Measurements from ENCODE around the gene C11orf52. TPM values are rescaled to one million over a fixed set of nuclear protein-coding genes. Genes with fewer than 3 reads are reported as not detected.

C11orf52 gene
- total and polyA plus RNA-seq, 2 of the 13 experiments (the other 11 are each of a cell fraction or from before 2014, with no cell fraction given) = 7.4 to 11.0 TPM

DNA sequence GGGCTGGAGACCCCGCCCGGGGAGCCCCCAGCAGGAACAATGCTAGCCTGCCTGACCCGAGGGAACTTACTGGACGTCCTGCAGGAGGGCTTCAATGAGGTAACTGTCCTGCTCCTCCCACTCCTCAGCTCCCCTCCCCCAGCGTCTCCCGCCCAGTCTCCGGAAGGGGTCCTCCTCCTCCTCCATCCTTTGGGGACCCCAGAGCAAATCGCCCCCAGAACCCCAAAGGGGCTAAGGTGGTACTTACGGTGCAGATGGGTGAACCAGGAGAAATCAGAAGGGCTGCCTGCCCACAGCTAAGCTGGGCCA, 18.7 kb downstream of the C11orf52 start (continued):
- TF ChIP-seq, protein P1, sequence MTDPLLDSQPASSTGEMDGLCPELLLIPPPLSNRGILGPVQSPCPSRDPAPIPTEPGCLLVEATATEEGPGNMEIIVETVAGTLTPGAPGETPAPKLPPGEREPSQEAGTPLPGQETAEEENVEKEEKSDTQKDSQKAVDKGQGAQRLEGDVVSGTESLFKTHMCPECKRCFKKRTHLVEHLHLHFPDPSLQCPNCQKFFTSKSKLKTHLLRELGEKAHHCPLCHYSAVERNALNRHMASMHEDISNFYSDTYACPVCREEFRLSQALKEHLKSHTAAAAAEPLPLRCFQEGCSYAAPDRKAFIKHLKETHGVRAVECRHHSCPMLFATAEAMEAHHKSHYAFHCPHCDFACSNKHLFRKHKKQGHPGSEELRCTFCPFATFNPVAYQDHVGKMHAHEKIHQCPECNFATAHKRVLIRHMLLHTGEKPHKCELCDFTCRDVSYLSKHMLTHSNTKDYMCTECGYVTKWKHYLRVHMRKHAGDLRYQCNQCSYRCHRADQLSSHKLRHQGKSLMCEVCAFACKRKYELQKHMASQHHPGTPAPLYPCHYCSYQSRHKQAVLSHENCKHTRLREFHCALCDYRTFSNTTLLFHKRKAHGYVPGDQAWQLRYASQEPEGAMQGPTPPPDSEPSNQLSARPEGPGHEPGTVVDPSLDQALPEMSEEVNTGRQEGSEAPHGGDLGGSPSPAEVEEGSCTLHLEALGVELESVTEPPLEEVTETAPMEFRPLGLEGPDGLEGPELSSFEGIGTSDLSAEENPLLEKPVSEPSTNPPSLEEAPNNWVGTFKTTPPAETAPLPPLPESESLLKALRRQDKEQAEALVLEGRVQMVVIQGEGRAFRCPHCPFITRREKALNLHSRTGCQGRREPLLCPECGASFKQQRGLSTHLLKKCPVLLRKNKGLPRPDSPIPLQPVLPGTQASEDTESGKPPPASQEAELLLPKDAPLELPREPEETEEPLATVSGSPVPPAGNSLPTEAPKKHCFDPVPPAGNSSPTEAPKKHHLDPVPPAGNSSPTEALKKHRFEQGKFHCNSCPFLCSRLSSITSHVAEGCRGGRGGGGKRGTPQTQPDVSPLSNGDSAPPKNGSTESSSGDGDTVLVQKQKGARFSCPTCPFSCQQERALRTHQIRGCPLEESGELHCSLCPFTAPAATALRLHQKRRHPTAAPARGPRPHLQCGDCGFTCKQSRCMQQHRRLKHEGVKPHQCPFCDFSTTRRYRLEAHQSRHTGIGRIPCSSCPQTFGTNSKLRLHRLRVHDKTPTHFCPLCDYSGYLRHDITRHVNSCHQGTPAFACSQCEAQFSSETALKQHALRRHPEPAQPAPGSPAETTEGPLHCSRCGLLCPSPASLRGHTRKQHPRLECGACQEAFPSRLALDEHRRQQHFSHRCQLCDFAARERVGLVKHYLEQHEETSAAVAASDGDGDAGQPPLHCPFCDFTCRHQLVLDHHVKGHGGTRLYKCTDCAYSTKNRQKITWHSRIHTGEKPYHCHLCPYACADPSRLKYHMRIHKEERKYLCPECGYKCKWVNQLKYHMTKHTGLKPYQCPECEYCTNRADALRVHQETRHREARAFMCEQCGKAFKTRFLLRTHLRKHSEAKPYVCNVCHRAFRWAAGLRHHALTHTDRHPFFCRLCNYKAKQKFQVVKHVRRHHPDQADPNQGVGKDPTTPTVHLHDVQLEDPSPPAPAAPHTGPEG (CRISPR knock-in tag; IDR thresholded peaks at IDR 0.05) = no peak
- TF ChIP-seq SOX5 (CRISPR knock-in tag; IDR thresholded peaks at IDR 0.05; ENCODE audit: borderline replicate concordance) (peak; percentile 34; the same call in 1 of the 2 replicates), ETV5 (CRISPR knock-in tag; IDR thresholded peaks at IDR 0.05; ENCODE audit: borderline replicate concordance) (peak; percentile 12; the same call in 1 of the 2 replicates), KLF6 (CRISPR knock-in tag; IDR thresholded peaks at IDR 0.05) (0 out of 2 replicates have a peak, but pooled peaks have one; percentile 2), YY1 (IDR thresholded peaks at IDR 0.05; ENCODE audit: insufficient read depth, insufficient replicate concordance, low read depth, low read length) (no peak), SMAD3 (CRISPR knock-in tag; IDR thresholded peaks at IDR 0.05) (no peak), ZNF468 (CRISPR knock-in tag; IDR thresholded peaks at IDR 0.05) (no peak), ZNF326 (CRISPR knock-in tag; IDR thresholded peaks at IDR 0.05; ENCODE audit: borderline replicate concordance) (no peak), YEATS4 (CRISPR knock-in tag; IDR thresholded peaks at IDR 0.05; ENCODE audit: borderline replicate concordance) (no peak), CHD4 (IDR thresholded peaks at IDR 0.05; ENCODE audit: borderline replicate concordance, low read length) (no peak), KLF11 (CRISPR knock-in tag; IDR thresholded peaks at IDR 0.05) (no peak), ZNF296 (CRISPR knock-in tag; conservative IDR thresholded peaks at IDR 0.05) (no peak), ZNF598 (CRISPR knock-in tag; IDR thresholded peaks at IDR 0.05; ENCODE audit: borderline replicate concordance) (no peak), ZSCAN25 (CRISPR knock-in tag; IDR thresholded peaks at IDR 0.05) (no peak), SIN3A (IDR thresholded peaks at IDR 0.05; ENCODE audit: borderline replicate concordance, low read depth, low read length) (0 out of 2 replicates have a peak, but pooled peaks have one; percentile 19), ZBTB42 (CRISPR knock-in tag; IDR thresholded peaks at IDR 0.05) (no peak), ZNF614 (CRISPR knock-in tag; IDR thresholded peaks at IDR 0.05; ENCODE audit: borderline replicate concordance) (no peak)
- TF ChIP-seq, protein P2, sequence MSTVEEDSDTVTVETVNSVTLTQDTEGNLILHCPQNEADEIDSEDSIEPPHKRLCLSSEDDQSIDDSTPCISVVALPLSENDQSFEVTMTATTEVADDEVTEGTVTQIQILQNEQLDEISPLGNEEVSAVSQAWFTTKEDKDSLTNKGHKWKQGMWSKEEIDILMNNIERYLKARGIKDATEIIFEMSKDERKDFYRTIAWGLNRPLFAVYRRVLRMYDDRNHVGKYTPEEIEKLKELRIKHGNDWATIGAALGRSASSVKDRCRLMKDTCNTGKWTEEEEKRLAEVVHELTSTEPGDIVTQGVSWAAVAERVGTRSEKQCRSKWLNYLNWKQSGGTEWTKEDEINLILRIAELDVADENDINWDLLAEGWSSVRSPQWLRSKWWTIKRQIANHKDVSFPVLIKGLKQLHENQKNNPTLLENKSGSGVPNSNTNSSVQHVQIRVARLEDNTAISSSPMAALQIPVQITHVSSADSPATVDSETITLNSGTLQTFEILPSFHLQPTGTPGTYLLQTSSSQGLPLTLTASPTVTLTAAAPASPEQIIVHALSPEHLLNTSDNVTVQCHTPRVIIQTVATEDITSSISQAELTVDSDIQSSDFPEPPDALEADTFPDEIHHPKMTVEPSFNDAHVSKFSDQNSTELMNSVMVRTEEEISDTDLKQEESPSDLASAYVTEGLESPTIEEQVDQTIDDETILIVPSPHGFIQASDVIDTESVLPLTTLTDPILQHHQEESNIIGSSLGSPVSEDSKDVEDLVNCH (CRISPR knock-in tag; IDR thresholded peaks at IDR 0.05) = no peak
- TF ChIP-seq, protein P3, sequence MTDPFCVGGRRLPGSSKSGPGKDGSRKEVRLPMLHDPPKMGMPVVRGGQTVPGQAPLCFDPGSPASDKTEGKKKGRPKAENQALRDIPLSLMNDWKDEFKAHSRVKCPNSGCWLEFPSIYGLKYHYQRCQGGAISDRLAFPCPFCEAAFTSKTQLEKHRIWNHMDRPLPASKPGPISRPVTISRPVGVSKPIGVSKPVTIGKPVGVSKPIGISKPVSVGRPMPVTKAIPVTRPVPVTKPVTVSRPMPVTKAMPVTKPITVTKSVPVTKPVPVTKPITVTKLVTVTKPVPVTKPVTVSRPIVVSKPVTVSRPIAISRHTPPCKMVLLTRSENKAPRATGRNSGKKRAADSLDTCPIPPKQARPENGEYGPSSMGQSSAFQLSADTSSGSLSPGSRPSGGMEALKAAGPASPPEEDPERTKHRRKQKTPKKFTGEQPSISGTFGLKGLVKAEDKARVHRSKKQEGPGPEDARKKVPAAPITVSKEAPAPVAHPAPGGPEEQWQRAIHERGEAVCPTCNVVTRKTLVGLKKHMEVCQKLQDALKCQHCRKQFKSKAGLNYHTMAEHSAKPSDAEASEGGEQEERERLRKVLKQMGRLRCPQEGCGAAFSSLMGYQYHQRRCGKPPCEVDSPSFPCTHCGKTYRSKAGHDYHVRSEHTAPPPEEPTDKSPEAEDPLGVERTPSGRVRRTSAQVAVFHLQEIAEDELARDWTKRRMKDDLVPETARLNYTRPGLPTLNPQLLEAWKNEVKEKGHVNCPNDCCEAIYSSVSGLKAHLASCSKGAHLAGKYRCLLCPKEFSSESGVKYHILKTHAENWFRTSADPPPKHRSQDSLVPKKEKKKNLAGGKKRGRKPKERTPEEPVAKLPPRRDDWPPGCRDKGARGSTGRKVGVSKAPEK (CRISPR knock-in tag; IDR thresholded peaks at IDR 0.05; ENCODE audit: borderline replicate concordance) = no peak
